Thoracic aorta (tissue), 2 donors: ENCODE measurements around the gene TOMM5. TPM values are rescaled to one million over a fixed set of nuclear protein-coding genes. Genes with fewer than 3 reads are reported as not detected.

Experiments used
- ATAC-seq: fragments of 150-250 bp; one replicate; pipeline ENCODE4 v1.8.0; 2017; ENCODE audit warnings: low read depth; ENCODE audit not compliant: insufficient number of reproducible peaks, low FRiP score
- DNase-seq: peaks from one replicate; pipeline ENCODE4 v3.0.0-alpha.2; 2020; ENCODE audit warnings: low spot score
- H3K27ac ChIP-seq, 2 donors: fragments of 200-600 bp; sonication (generic); 1 replicate in 1 of 2; 2 replicates in 1 of 2; pipeline ENCODE4 v1.5.1; 2016; ENCODE audit warnings: mild to moderate bottlenecking in 2 of 2, moderate library complexity in 2 of 2
- H3K27me3 ChIP-seq: fragments of 200-600 bp; sonication (generic); replicated peaks from 2 replicates; pipeline ENCODE4 v1.6.0; 2016; ENCODE audit warnings: mild to moderate bottlenecking; ENCODE audit not compliant: insufficient read depth
- H3K36me3 ChIP-seq: fragments of 200-600 bp; sonication (generic); one replicate; pipeline ENCODE4 v1.5.1; 2016
- H3K4me1 ChIP-seq, 2 donors: fragments of 200-600 bp; sonication (generic); 1 replicate in 1 of 2; 2 replicates in 1 of 2; pipeline versions ENCODE4 v1.5.1 to v1.6.0; 2016; ENCODE audit warnings: low read depth in 2 of 2, mild to moderate bottlenecking in 1 of 2; ENCODE audit not compliant: control insufficient read depth in 1 of 2
- H3K4me3 ChIP-seq: fragments of 200-600 bp; sonication (generic); 2 replicates; pipeline ENCODE4 v1.5.1; 2016; ENCODE audit warnings: mild to moderate bottlenecking
- H3K9me3 ChIP-seq: fragments of 200-600 bp; sonication (generic); 2 replicates; pipeline ENCODE4 v1.5.1; 2016
- CTCF ChIP-seq: fragments of 200-600 bp; sonication (generic); IDR thresholded peaks from one replicate; pipeline ENCODE4 v1.5.1; 2019; ENCODE audit warnings: antibody characterized with exemption
- total RNA-seq, 2 donors: library from RNA; depleted of rRNA; stranded (reverse); fragments of >200 nt; gene quantifications; one replicate each; pipeline versions ENCODE4 v1.1.0 to v1.2.3, GENCODE V29; 2016

TOMM5 gene
- total RNA-seq, 2 donors from 2014 or later = 48.3 to 78.7 TPM

GRCh38 chr9:37571282-37571681 is 21.1 kb downstream of the TOMM5 start:
- Histone ChIP-seq H3K27me3 (no peaks in the 10 kb centered on the region), H3K4me1 (peaks cover 6 to 16% of the 10 kb centered on the region in 2 donors), H3K27ac (no peak overlapping the region), H3K4me3 (no peak overlapping the region), H3K9me3 (no peaks in the 10 kb centered on the region), H3K36me3 (no peaks in the 10 kb centered on the region)
- no peak for ATAC-seq
- DNase-seq = no peak
- no peak for TF ChIP-seq CTCF

GRCh38 chr9:37566716-37567115 is 25.7 kb downstream of the TOMM5 start:
- Histone ChIP-seq H3K27ac (no peak overlapping the region), H3K4me3 (no peak overlapping the region), H3K36me3 (no peaks in the 10 kb centered on the region), H3K27me3 (no peaks in the 10 kb centered on the region), H3K4me1 (no peaks in the 10 kb centered on the region), H3K9me3 (no peaks in the 10 kb centered on the region)
- ATAC-seq (no peak), DNase-seq (no peak)
- no peak for TF ChIP-seq CTCF

- no peaks in the 10 kb centered on the region for H3K36me3 ChIP-seq
- H3K9me3 ChIP-seq = no peaks in the 10 kb centered on the region
- no peaks in the 10 kb centered on the region for H3K4me1 ChIP-seq
- TF ChIP-seq CTCF = no peak
- no peaks in the 10 kb centered on the region for H3K27me3 ChIP-seq
- H3K4me3 ChIP-seq = no peak overlapping the region
- H3K27ac ChIP-seq = no peak overlapping the region
- ATAC-seq (no peak), DNase-seq (no peak)
These were observed 26.5 kb downstream of the TOMM5 start for GRCh38 chr9:37565661-37566618.

- Histone ChIP-seq H3K36me3 (no peaks in the 10 kb centered on the region), H3K27me3 (no peaks in the 10 kb centered on the region), H3K4me1 (no peaks in the 10 kb centered on the region), H3K27ac (no peak overlapping the region), H3K4me3 (no peak overlapping the region), H3K9me3 (no peaks in the 10 kb centered on the region)
- DNase-seq (no peak), ATAC-seq (no peak)
- TF ChIP-seq CTCF = no peak
These were observed 27.5 kb downstream of the TOMM5 start for GRCh38 chr9:37564916-37565315.

- H3K4me1 ChIP-seq = no peaks in the 10 kb centered on the region
- ATAC-seq (no peak), DNase-seq (no peak)
- no peak for TF ChIP-seq CTCF
- peaks cover 3% of the 10 kb centered on the region for H3K36me3 ChIP-seq
- no peak overlapping the region for H3K27ac ChIP-seq
- H3K27me3 ChIP-seq = no peaks in the 10 kb centered on the region
- no peaks in the 10 kb centered on the region for H3K9me3 ChIP-seq
- no peak overlapping the region for H3K4me3 ChIP-seq
These were observed 28.4 kb downstream of the TOMM5 start for GRCh38 chr9:37563806-37564513.
